Measurements from ENCODE around the gene WDTC1. TPM values are rescaled to one million over a fixed set of nuclear protein-coding genes. Genes with fewer than 3 reads are reported as not detected.

Gene WDTC1
- total and polyA plus RNA-seq, 2 of the 13 experiments (the other 11 are each of a cell fraction or from before 2014, with no cell fraction given): 5.5 TPM

DNA sequence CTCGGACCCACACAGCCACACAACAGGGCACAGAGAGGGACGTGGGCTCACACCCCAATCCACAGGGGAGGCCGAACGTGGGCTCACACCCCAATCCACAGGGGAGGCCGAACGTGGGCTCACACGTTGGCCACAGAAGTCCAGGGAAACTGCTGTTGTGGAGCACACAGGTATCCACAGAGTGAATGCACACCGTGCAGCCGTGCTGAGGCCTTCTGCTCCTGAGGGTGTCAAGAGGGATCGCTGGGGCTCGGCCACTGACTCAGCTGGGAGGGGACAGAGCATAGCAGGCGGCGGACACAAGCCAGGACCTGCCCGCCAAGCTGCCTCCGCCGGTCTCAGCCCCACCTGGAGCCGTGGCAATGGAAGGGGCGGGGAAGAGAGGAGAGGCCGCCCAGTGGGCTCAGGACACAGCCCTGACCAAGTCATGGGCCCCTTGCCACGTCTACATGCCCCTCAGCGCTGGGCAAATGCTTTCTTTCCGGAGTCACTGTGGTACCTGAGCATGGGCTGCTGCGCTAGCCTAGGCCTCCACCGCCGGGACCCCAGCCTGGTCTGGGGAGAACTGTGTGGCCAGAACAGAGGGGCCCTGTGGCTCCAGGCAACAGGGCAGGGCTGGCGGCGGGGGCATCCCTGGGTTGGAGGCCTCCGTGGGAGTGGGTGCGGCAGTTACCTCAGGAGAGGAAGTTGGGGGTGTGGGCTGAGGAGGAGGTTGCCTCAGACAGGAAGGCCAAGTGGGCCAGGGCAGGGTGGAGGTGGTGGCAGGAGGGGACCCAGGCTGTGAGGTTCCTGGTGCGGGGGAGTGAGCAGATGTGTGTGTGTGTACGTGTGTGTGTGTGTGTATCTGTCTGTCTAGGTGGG is 108.6 kb downstream of the WDTC1 start (continued):
- TF ChIP-seq SAFB2 (CRISPR knock-in tag; IDR thresholded peaks at IDR 0.05; ENCODE audit: borderline replicate concordance, low read depth) (no peak), BHLHE40 (IDR thresholded peaks at IDR 0.05; ENCODE audit: low read length) (no peak), ZNF160 (CRISPR knock-in tag; IDR thresholded peaks at IDR 0.05) (no peak), ZNF749 (CRISPR knock-in tag; IDR thresholded peaks at IDR 0.05; ENCODE audit: borderline replicate concordance) (peak; percentile 67; the same call in 1 of the 2 replicates), PHF21A (CRISPR knock-in tag; IDR thresholded peaks at IDR 0.05) (no peak), ZNF446 (CRISPR knock-in tag; IDR thresholded peaks at IDR 0.05) (0 out of 2 replicates have a peak, but pooled peaks have one; percentile 30), MTERF4 (CRISPR knock-in tag; IDR thresholded peaks at IDR 0.05) (no peak), ZNF382 (CRISPR knock-in tag; IDR thresholded peaks at IDR 0.05; ENCODE audit: borderline replicate concordance) (no peak), SMAD3 (CRISPR knock-in tag; IDR thresholded peaks at IDR 0.05) (no peak), ZNF788 (CRISPR knock-in tag; IDR thresholded peaks at IDR 0.05; ENCODE audit: borderline replicate concordance) (peak; percentile 68), ZNF142 (CRISPR knock-in tag; IDR thresholded peaks at IDR 0.05) (no peak), TOPORS (CRISPR knock-in tag; IDR thresholded peaks at IDR 0.05) (0 out of 2 replicates have a peak, but pooled peaks have one; percentile 27), ZNF253 (CRISPR knock-in tag; IDR thresholded peaks at IDR 0.05; ENCODE audit: borderline replicate concordance) (no peak), HOXD1 (CRISPR knock-in tag; IDR thresholded peaks at IDR 0.05) (0 out of 2 replicates have a peak, but pooled peaks have one; percentile 24), SNAPC2 (CRISPR knock-in tag; IDR thresholded peaks at IDR 0.05) (peak; percentile 68; the same call in 1 of the 2 replicates), MYPOP (CRISPR knock-in tag; IDR thresholded peaks at IDR 0.05) (no peak), ZNF614 (CRISPR knock-in tag; IDR thresholded peaks at IDR 0.05; ENCODE audit: borderline replicate concordance) (no peak), ZNF451 (CRISPR knock-in tag; IDR thresholded peaks at IDR 0.05) (no peak), MED1 (CRISPR knock-in tag; IDR thresholded peaks at IDR 0.05) (no peak), ZKSCAN1 (IDR thresholded peaks at IDR 0.05; ENCODE audit: low read length) (no peak)
- TF ChIP-seq, protein P1, sequence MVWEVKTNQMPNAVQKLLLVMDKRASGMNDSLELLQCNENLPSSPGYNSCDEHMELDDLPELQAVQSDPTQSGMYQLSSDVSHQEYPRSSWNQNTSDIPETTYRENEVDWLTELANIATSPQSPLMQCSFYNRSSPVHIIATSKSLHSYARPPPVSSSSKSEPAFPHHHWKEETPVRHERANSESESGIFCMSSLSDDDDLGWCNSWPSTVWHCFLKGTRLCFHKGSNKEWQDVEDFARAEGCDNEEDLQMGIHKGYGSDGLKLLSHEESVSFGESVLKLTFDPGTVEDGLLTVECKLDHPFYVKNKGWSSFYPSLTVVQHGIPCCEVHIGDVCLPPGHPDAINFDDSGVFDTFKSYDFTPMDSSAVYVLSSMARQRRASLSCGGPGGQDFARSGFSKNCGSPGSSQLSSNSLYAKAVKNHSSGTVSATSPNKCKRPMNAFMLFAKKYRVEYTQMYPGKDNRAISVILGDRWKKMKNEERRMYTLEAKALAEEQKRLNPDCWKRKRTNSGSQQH (CRISPR knock-in tag; IDR thresholded peaks at IDR 0.05; ENCODE audit: low read depth): no peak
